HepG2 (cell line): Measurements from ENCODE around the gene FAM32A. TPM values are rescaled to one million over a fixed set of nuclear protein-coding genes. Genes with fewer than 3 reads are reported as not detected.
A peak's percentile ranks its signal among the peaks of the same experiment; 100 is the strongest.

Experiments used
- ATAC-seq: fragments of 200-7000 bp; cut with Tn5 transposase; 3 replicates; pipeline ENCODE4 v1.9.1; 2020; ENCODE audit warnings: mild to moderate bottlenecking, moderate library complexity
- BruUV-seq: library from RNA; stranded (reverse); fragments of 400-500 nt; replicated peaks from 2 replicates; lab custom pipeline; 2021; lab: Mats Ljungman, UMichigan
- CTCF ChIA-PET: fragments of 300-600 bp; formaldehyde crosslinking; extraction: SDS; loops from one replicate; lab custom pipeline; 2021; ENCODE audit warnings: low total read pairs, inconsistent platforms, low intra/inter-chr PET ratio; lab: Yijun Ruan, JAX
- POLR2A ChIA-PET: fragments of 350-600 bp; sonication (Branson Sonifier 250); formaldehyde crosslinking; loops from one replicate; lab custom pipeline; 2020; ENCODE audit warnings: antibody characterized with exemption, inconsistent platforms; lab: Yijun Ruan, JAX
- DNase-seq: peaks from one replicate; pipeline ENCODE4 v3.0.0-alpha.2; 2015; ENCODE audit warnings: low spot score
- FAIRE-seq: peaks from 3 replicates; lab custom pipeline; 2011; peaks lifted over from hg19 to GRCh38; lab: Jason Lieb, UNC
- H2AFZ ChIP-seq: one replicate; pipeline ENCODE4 v1.6.1; 2011; ENCODE audit warnings: low read length, inconsistent platforms
- H3K27ac ChIP-seq: fragments of 300-600 bp; 3 replicates; pipeline ENCODE4 v1.8.0; 2011; ENCODE audit warnings: mixed run types, mild to moderate bottlenecking, mixed read lengths, low read length, inconsistent platforms; ENCODE audit not compliant: insufficient read depth; ENCODE audit errors: extremely low read length
- H3K27me3 ChIP-seq, 2 experiments: fragments of 200-600 bp in 1 of 2; 2 replicates in 1 of 2; 3 replicates in 1 of 2; pipeline versions ENCODE4 v1.6.0 to v1.8.0; 2011; ENCODE audit warnings: low read length in 2 of 2, mild to moderate bottlenecking in 2 of 2, moderate library complexity in 2 of 2, inconsistent platforms in 1 of 2; ENCODE audit not compliant: insufficient read depth in 2 of 2, control insufficient read depth in 1 of 2
- H3K36me3 ChIP-seq, 2 experiments: fragments of 200-600 bp in 1 of 2; replicated peaks in 1 of 2; 2 replicates in 1 of 2; 3 replicates in 1 of 2; pipeline versions ENCODE4 v1.5.1 to v1.8.0; 2011; ENCODE audit warnings: low read length in 2 of 2, inconsistent platforms in 1 of 2; ENCODE audit not compliant: insufficient read depth in 2 of 2, control insufficient read depth in 1 of 2
- H3K4me1 ChIP-seq: 2 replicates; pipeline ENCODE4 v1.5.1; 2012; ENCODE audit warnings: low read length, inconsistent platforms; ENCODE audit not compliant: insufficient read depth
- H3K4me2 ChIP-seq: 2 replicates; pipeline ENCODE4 v1.6.0; 2011; ENCODE audit warnings: low read depth, low read length, inconsistent platforms
- H3K4me3 ChIP-seq, 3 experiments: fragments of 200-600 bp in 1 of 3; sonication (generic), shearing (Covaris generic) in 1 of 3; replicated peaks in 1 of 3; 2 replicates each; pipeline ENCODE4 v1.5.1; 2011 to 2016; ENCODE audit warnings: low read length in 3 of 3, inconsistent platforms in 2 of 3, low read depth in 2 of 3, mild to moderate bottlenecking in 2 of 3, control low read depth in 1 of 3, mixed read lengths in 1 of 3; ENCODE audit not compliant: insufficient read depth in 1 of 3
- H3K79me2 ChIP-seq: one replicate; pipeline ENCODE4 v1.6.1; 2011; ENCODE audit warnings: low read length, inconsistent platforms; ENCODE audit not compliant: insufficient read depth
- H3K9ac ChIP-seq: 2 replicates; pipeline ENCODE4 v1.6.0; 2011; ENCODE audit warnings: mild to moderate bottlenecking, low read depth, low read length, inconsistent platforms; ENCODE audit not compliant: insufficient read depth
- H3K9me3 ChIP-seq: 2 replicates; pipeline ENCODE4 v1.5.1; 2012; ENCODE audit warnings: mild to moderate bottlenecking, low read length
- H4K20me1 ChIP-seq: 2 replicates; pipeline ENCODE4 v1.6.0; 2011; ENCODE audit warnings: inconsistent platforms, mild to moderate bottlenecking, low read length, moderate library complexity; ENCODE audit not compliant: insufficient read depth
- AGO2 ChIP-seq: fragments of 200-400 bp; formaldehyde crosslinking; optimal IDR thresholded peaks from 2 replicates; pipeline ENCODE3; 2017; ENCODE audit warnings: mild to moderate bottlenecking, low read depth, low read length, moderate library complexity
- BCL6 ChIP-seq: IDR thresholded peaks from 2 replicates; pipeline ENCODE4 v1.6.1; 2016; ENCODE audit warnings: missing genetic modification reagents, missing compliant biosample characterization
- IRF9 ChIP-seq: sonication (generic); formaldehyde crosslinking; IDR thresholded peaks from 2 replicates; pipeline ENCODE4 v1.8.0; 2022; ENCODE audit warnings: missing genetic modification reagents, mild to moderate bottlenecking, borderline replicate concordance
- MTA3 ChIP-seq: sonication (generic); formaldehyde crosslinking; IDR thresholded peaks from 2 replicates; pipeline ENCODE4 v1.4.0; 2020; ENCODE audit warnings: missing genetic modification reagents
- NFYC ChIP-seq: IDR thresholded peaks from 2 replicates; pipeline ENCODE4 v1.6.1; 2016; ENCODE audit warnings: missing genetic modification reagents, missing compliant biosample characterization
- NR2F2 ChIP-seq: IDR thresholded peaks from 2 replicates; pipeline ENCODE4 v1.6.1; 2012; ENCODE audit warnings: low read depth, inconsistent platforms, borderline replicate concordance
- PRMT3 ChIP-seq: sonication (generic); formaldehyde crosslinking; IDR thresholded peaks from 2 replicates; pipeline ENCODE4 v1.8.1; 2022; ENCODE audit warnings: low read depth, mild to moderate bottlenecking, moderate library complexity, missing genetic modification reagents, borderline replicate concordance
- RORA ChIP-seq: sonication (generic); formaldehyde crosslinking; IDR thresholded peaks from 2 replicates; pipeline ENCODE4 v1.5.0; 2020; ENCODE audit warnings: mild to moderate bottlenecking, missing genetic modification reagents, moderate library complexity
- SIX4 ChIP-seq: sonication (generic); formaldehyde crosslinking; IDR thresholded peaks from 2 replicates; pipeline ENCODE4 v1.4.0; 2020; ENCODE audit warnings: missing genetic modification reagents
- SMARCC2 ChIP-seq: fragments of 450-650 bp; IDR thresholded peaks from 2 replicates; pipeline ENCODE4 v1.6.1; 2017; ENCODE audit warnings: antibody characterized with exemption, mild to moderate bottlenecking
- TBX2 ChIP-seq: sonication (generic); formaldehyde crosslinking; IDR thresholded peaks from 2 replicates; pipeline ENCODE4 v1.5.0; 2020; ENCODE audit warnings: missing genetic modification reagents, mild to moderate bottlenecking, borderline replicate concordance
- ZKSCAN5 ChIP-seq: sonication (generic); formaldehyde crosslinking; IDR thresholded peaks from 2 replicates; pipeline ENCODE4 v1.5.1; 2020; ENCODE audit warnings: mild to moderate bottlenecking, missing genetic modification reagents
- ZNF207 ChIP-seq: fragments of 450-650 bp; IDR thresholded peaks from 2 replicates; pipeline ENCODE4 v1.6.1; 2016; ENCODE audit warnings: antibody characterized with exemption, borderline replicate concordance
- ZNF768 ChIP-seq: sonication (generic); formaldehyde crosslinking; IDR thresholded peaks from 2 replicates; pipeline ENCODE4 v1.4.0; 2020; ENCODE audit warnings: missing genetic modification reagents
- WGBS: methylation state at CpG from one replicate; pipeline ENCODE4 v1.1.6; 2017; ENCODE audit warnings: low lambda C conversion rate; 5-methylcytosine and 5-hydroxymethylcytosine counted together
- in situ Hi-C: cut with HindIII; loops from 2 replicates; pipeline ENCODE4 v1.10.0; 2017; ENCODE audit warnings: low pct_unique_long_range_greater_than_20kb; ENCODE audit not compliant: extremely low pct_ligation_motif_present
- intact Hi-C: fragments of 100-400 bp; cut with micrococcal nuclease; formaldehyde crosslinking; loops from one replicate; pipeline ENCODE4 v1.10.0; 2022; ENCODE audit not compliant: unreplicated experiment
- polyA plus RNA-seq, 8 experiments: library from polyadenylated mRNA; depleted of rRNA in 3 of 8; stranded (reverse) in 7 of 8; unstranded in 1 of 8; fragments of >200 nt; fragmentation: Illumina TruSeq in 4 of 8; extraction: Trizol in 4 of 8; gene quantifications; 2 replicates each; pipeline versions ENCODE4 v1.2.1 to v1.2.3, GENCODE V29; 2011 to 2016; ENCODE audit warnings: low read depth in 4 of 8, missing spikeins in 1 of 8, mixed read lengths in 1 of 8; ENCODE audit not compliant: insufficient read depth in 1 of 8
- total RNA-seq, 5 experiments: library from RNA; depleted of rRNA; stranded (reverse); fragments of >200 nt; fragmentation: Illumina TruSeq; extraction: Trizol; gene quantifications; 2 replicates each; pipeline ENCODE4 v1.2.3, GENCODE V29; 2016; ENCODE audit warnings: low read depth in 1 of 5
- TF ChIP-seq, protein P1 (sequence below), 2 experiments: sonication (generic) in 1 of 2; formaldehyde crosslinking in 1 of 2; IDR thresholded peaks; 2 replicates each; pipeline versions ENCODE4 v1.4.0 to v1.6.1; 2018 to 2020; ENCODE audit warnings: missing genetic modification reagents in 2 of 2, borderline replicate concordance in 1 of 2, low read depth in 1 of 2, mild to moderate bottlenecking in 1 of 2, missing biosample characterization in 1 of 2

FAM32A gene
- total and polyA plus RNA-seq, 2 of the 13 experiments (the other 11 are each of a cell fraction or from before 2014, with no cell fraction given) = 85.8 to 86.2 TPM

DNA sequence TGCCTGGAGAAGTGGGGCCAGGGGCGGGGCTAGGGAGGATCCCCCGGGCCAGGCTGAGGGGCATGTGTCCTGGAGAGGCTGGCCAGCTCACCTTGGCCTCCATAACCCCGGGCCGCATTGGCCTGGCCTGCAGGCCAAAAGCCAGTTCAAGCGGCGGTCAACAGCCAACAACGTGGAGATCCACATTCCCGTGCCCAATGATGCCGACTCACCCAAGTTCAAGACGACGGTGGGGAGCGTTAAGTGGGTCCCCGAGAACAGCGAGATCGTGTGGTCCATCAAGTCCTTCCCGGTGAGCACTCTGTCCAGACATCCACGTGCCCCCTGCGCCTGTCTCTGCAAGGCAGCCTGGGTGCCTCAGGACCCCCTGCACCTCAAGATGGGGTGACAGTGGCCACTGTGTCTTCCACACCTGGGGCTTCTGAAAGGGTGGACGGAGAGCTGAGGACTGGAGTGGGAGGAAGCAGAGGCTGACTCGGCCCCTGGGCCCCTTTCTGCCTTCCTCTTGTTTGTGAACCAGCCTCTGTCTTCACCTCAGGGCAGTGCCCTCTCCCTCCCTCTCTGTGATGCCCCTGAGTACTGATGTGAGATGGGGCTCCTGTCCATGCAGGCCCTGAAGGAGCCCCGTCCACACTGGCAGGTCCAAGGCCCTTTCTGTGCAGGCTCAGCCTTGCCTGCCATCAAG is 43.6 kb downstream of the FAM32A start:
- Histone ChIP-seq H2AFZ (no peak overlapping the region), H3K4me3 (no peak overlapping the region), H3K79me2 (no peaks in the 10 kb centered on the region), H3K36me3 (peaks cover 28 to 53% of the 10 kb centered on the region in 2 experiments), H4K20me1 (no peaks in the 10 kb centered on the region), H3K27me3 (no peaks in the 10 kb centered on the region), H3K27ac (no peak overlapping the region), H3K9me3 (no peaks in the 10 kb centered on the region), H3K4me1 (no peaks in the 10 kb centered on the region), H3K9ac (no peak overlapping the region), H3K4me2 (no peak overlapping the region)
- no TSS peak for BruUV-seq
- 98% methylated on average over 14 of the region's 21 CpGs for WGBS
- in situ Hi-C loops = no loop called here
- ChIA-PET CTCF (no interaction called here), POLR2A (no interaction called here)
- peak; percentile 21 for TF ChIP-seq AGO2
- no peak for TF ChIP-seq ZNF207
- TF ChIP-seq, protein P1, sequence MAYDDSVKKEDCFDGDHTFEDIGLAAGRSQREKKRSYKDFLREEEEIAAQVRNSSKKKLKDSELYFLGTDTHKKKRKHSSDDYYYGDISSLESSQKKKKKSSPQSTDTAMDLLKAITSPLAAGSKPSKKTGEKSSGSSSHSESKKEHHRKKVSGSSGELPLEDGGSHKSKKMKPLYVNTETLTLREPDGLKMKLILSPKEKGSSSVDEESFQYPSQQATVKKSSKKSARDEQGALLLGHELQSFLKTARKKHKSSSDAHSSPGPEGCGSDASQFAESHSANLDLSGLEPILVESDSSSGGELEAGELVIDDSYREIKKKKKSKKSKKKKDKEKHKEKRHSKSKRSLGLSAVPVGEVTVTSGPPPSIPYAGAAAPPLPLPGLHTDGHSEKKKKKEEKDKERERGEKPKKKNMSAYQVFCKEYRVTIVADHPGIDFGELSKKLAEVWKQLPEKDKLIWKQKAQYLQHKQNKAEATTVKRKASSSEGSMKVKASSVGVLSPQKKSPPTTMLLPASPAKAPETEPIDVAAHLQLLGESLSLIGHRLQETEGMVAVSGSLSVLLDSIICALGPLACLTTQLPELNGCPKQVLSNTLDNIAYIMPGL (CRISPR knock-in tag; IDR thresholded peaks at IDR 0.05; ENCODE audit: borderline replicate concordance in 1 of 2, low read depth in 1 of 2) = no peak
- no peak for TF ChIP-seq PRMT3 (CRISPR knock-in tag)
- FAIRE-seq = no peak
- DNase-seq = no peak
- intact Hi-C loops = no loop called here
- no peak for ATAC-seq

DNA sequence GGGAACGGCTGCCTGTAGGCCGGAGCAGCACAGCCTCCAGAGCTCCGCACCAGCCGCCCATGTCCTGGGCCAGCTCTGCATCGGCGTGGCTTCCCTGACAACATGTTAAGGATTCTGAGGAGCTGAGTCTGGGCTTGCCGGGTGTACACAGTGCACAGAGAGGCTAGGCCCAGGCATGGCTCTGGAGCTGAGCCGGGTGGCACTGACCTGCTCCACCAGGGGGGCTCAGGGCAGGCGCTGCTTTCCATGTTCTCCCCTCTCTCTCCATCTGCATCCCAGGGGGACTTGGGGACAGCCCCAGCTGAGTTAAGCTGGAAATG is 44.1 kb downstream of the FAM32A start:
- no peak overlapping the region for H3K4me2 ChIP-seq
- WGBS = no CpG with 5 or more reads among the region's 9 CpGs
- DNase-seq = no peak
- H3K27me3 ChIP-seq = no peaks in the 10 kb centered on the region
- no peak for FAIRE-seq
- no TSS peak for BruUV-seq
- H3K36me3 ChIP-seq = peaks cover 24 to 48% of the 10 kb centered on the region in 2 experiments
- no peak for ATAC-seq
- POLR2A ChIA-PET = no interaction called here
- no peaks in the 10 kb centered on the region for H3K4me1 ChIP-seq
- H3K27ac ChIP-seq = no peak overlapping the region
- no peaks in the 10 kb centered on the region for H4K20me1 ChIP-seq
- no peaks in the 10 kb centered on the region for H3K79me2 ChIP-seq
- no peak overlapping the region for H3K9ac ChIP-seq
- no peak overlapping the region for H2AFZ ChIP-seq
- H3K4me3 ChIP-seq = no peak overlapping the region
- intact Hi-C loops = no loop called here
- CTCF ChIA-PET = no interaction called here
- in situ Hi-C loops = no loop called here
- no peaks in the 10 kb centered on the region for H3K9me3 ChIP-seq
- TF ChIP-seq NR2F2 (no peak), NFYC (CRISPR knock-in tag) (no peak), BCL6 (CRISPR knock-in tag) (no peak), TBX2 (CRISPR knock-in tag) (no peak), SIX4 (CRISPR knock-in tag) (no peak), RORA (CRISPR knock-in tag) (no peak), MTA3 (CRISPR knock-in tag) (no peak), ZNF768 (no peak), SMARCC2 (no peak), IRF9 (CRISPR knock-in tag) (no peak), ZKSCAN5 (CRISPR knock-in tag) (no peak)
